H9 (cell line): ENCODE measurements around the gene STARD3. TPM values are rescaled to one million over a fixed set of nuclear protein-coding genes. Genes with fewer than 3 reads are reported as not detected.

Experiments
- DNase-seq: peaks from one replicate; pipeline ENCODE4 v3.0.0-alpha.2; 2017
- H2AFZ ChIP-seq: one replicate; pipeline ENCODE4 v1.6.1; 2013; ENCODE audit warnings: mild to moderate bottlenecking, low read length, control low read depth, moderate library complexity
- H2AK5ac ChIP-seq: 2 replicates; pipeline ENCODE4 v1.6.1; 2013; ENCODE audit warnings: low read length, control low read depth, mixed read lengths; ENCODE audit not compliant: insufficient read length
- H2BK120ac ChIP-seq: one replicate; pipeline ENCODE4 v1.6.1; 2013; ENCODE audit warnings: low read depth, mild to moderate bottlenecking, low read length, control low read depth, inconsistent platforms; ENCODE audit not compliant: poor library complexity, severe bottlenecking
- H2BK12ac ChIP-seq: 2 replicates; pipeline ENCODE4 v1.6.1; 2013; ENCODE audit warnings: low read length, control low read depth, mixed read lengths, low read depth; ENCODE audit not compliant: insufficient read length
- H2BK15ac ChIP-seq: 2 replicates; pipeline ENCODE4 v1.6.1; 2013; ENCODE audit warnings: low read depth, low read length, control low read depth
- H2BK20ac ChIP-seq: one replicate; pipeline ENCODE4 v1.6.1; 2013; ENCODE audit warnings: low read depth, mild to moderate bottlenecking, low read length, control low read depth, inconsistent platforms; ENCODE audit not compliant: poor library complexity, severe bottlenecking
- H2BK5ac ChIP-seq: 2 replicates; pipeline ENCODE4 v1.6.1; 2013; ENCODE audit warnings: low read length, control low read depth, mixed read lengths; ENCODE audit not compliant: insufficient read length
- H3K14ac ChIP-seq: 2 replicates; pipeline ENCODE4 v1.6.1; 2013; ENCODE audit warnings: low read length, control low read depth; ENCODE audit not compliant: insufficient read depth
- H3K18ac ChIP-seq: 2 replicates; pipeline ENCODE4 v1.6.1; 2013; ENCODE audit warnings: low read depth, mild to moderate bottlenecking, mixed read lengths, low read length, control low read depth; ENCODE audit not compliant: insufficient read length
- H3K23ac ChIP-seq: 2 replicates; pipeline ENCODE4 v1.6.1; 2013; ENCODE audit warnings: low read length, control low read depth, mixed read lengths, low read depth; ENCODE audit not compliant: insufficient read length
- H3K23me2 ChIP-seq: 2 replicates; pipeline ENCODE4 v1.6.1; 2013; ENCODE audit warnings: low read depth, mild to moderate bottlenecking, mixed read lengths, low read length, control low read depth; ENCODE audit not compliant: insufficient read length, poor library complexity, severe bottlenecking
- H3K27ac ChIP-seq: 2 replicates; pipeline ENCODE4 v1.5.1; 2013; ENCODE audit warnings: low read length, control low read depth, mixed read lengths, low read depth; ENCODE audit not compliant: insufficient read length
- H3K27me3 ChIP-seq: 2 replicates; pipeline ENCODE4 v1.6.1; 2013; ENCODE audit warnings: low read length, control low read depth, inconsistent platforms; ENCODE audit not compliant: insufficient read depth
- H3K4ac ChIP-seq: 2 replicates; pipeline ENCODE4 v1.6.1; 2013; ENCODE audit warnings: low read depth, mild to moderate bottlenecking, control low read depth, inconsistent platforms, low read length, moderate library complexity
- H3K4me1 ChIP-seq: 2 replicates; pipeline ENCODE4 v1.6.1; 2013; ENCODE audit warnings: low read length, control low read depth, inconsistent platforms; ENCODE audit not compliant: insufficient read depth
- H3K4me2 ChIP-seq: 2 replicates; pipeline ENCODE4 v1.6.1; 2013; ENCODE audit warnings: low read length, control low read depth, mixed read lengths; ENCODE audit not compliant: insufficient read length, insufficient read depth
- H3K56ac ChIP-seq: 2 replicates; pipeline ENCODE4 v1.6.1; 2013; ENCODE audit warnings: low read depth, mild to moderate bottlenecking, mixed read lengths, low read length, control low read depth; ENCODE audit not compliant: insufficient read length
- H3K79me1 ChIP-seq: 2 replicates; pipeline ENCODE4 v1.6.1; 2013; ENCODE audit warnings: low read depth, mild to moderate bottlenecking, moderate library complexity, low read length, control low read depth, inconsistent platforms; ENCODE audit not compliant: insufficient read depth, poor library complexity, severe bottlenecking
- H3K79me2 ChIP-seq: 2 replicates; pipeline ENCODE4 v1.6.1; 2013; ENCODE audit warnings: low read length, control low read depth, inconsistent platforms; ENCODE audit not compliant: insufficient read depth
- H3K9ac ChIP-seq: 2 replicates; pipeline ENCODE4 v1.6.1; 2013; ENCODE audit warnings: low read length, control low read depth, mixed read lengths; ENCODE audit not compliant: insufficient read length; ENCODE audit errors: extremely low read depth
- H3K9me3 ChIP-seq: one replicate; pipeline ENCODE4 v1.6.1; 2013; ENCODE audit warnings: low read depth, low read length, inconsistent platforms; ENCODE audit not compliant: control insufficient read depth
- H3T11ph ChIP-seq: one replicate; pipeline ENCODE4 v1.6.1; 2013; ENCODE audit warnings: mild to moderate bottlenecking, low read length, control low read depth, inconsistent platforms
- H4K20me1 ChIP-seq: one replicate; pipeline ENCODE4 v1.6.1; 2013; ENCODE audit not compliant: control insufficient read depth, insufficient read length, insufficient read depth
- H4K5ac ChIP-seq: 2 replicates; pipeline ENCODE4 v1.6.1; 2013; ENCODE audit warnings: low read depth, mild to moderate bottlenecking, mixed read lengths, low read length, control low read depth; ENCODE audit not compliant: insufficient read length
- H4K8ac ChIP-seq: replicated peaks from 2 replicates; pipeline ENCODE4 v1.6.1; 2013; ENCODE audit warnings: low read length, control low read depth, mixed read lengths, low read depth; ENCODE audit not compliant: insufficient read length
- H4K91ac ChIP-seq: 2 replicates; pipeline ENCODE4 v1.6.1; 2013; ENCODE audit warnings: low read depth, mild to moderate bottlenecking, moderate library complexity, mixed read lengths, low read length, control low read depth; ENCODE audit not compliant: insufficient read length
- H3K27ac Mint-ChIP-seq, 3 experiments: 2 replicates in 2 of 3; 3 replicates in 1 of 3; pipeline ENCODE4 v1.8.0; 2020 to 2021; ENCODE audit warnings: mixed read lengths in 3 of 3, mild to moderate bottlenecking in 1 of 3, moderate library complexity in 1 of 3
- H3K27me3 Mint-ChIP-seq: 2 replicates; pipeline ENCODE4 v1.8.0; 2021; ENCODE audit warnings: low read depth, mild to moderate bottlenecking, moderate library complexity, mixed read lengths
- H3K36me3 Mint-ChIP-seq, 3 experiments: 2 replicates in 2 of 3; 3 replicates in 1 of 3; pipeline ENCODE4 v1.8.0; 2020 to 2021; ENCODE audit warnings: low read depth in 3 of 3, mixed read lengths in 3 of 3; ENCODE audit not compliant: insufficient read depth in 1 of 3
- H3K4me1 Mint-ChIP-seq, 2 experiments: 2 replicates each; pipeline ENCODE4 v1.8.0; 2020; ENCODE audit warnings: mixed read lengths in 2 of 2
- H3K4me3 Mint-ChIP-seq, 2 experiments: 2 replicates in 1 of 2; 3 replicates in 1 of 2; pipeline ENCODE4 v1.8.0; 2020 to 2021; ENCODE audit warnings: mild to moderate bottlenecking in 2 of 2, mixed read lengths in 2 of 2, moderate library complexity in 1 of 2
- H3K9me3 Mint-ChIP-seq, 2 experiments: 2 replicates in 1 of 2; 3 replicates in 1 of 2; pipeline ENCODE4 v1.8.0; 2020; ENCODE audit warnings: mild to moderate bottlenecking in 2 of 2, mixed read lengths in 2 of 2, moderate library complexity in 1 of 2
- CTCF ChIP-seq: fragments of 200-600 bp; sonication (generic); conservative IDR thresholded peaks from 3 replicates; pipeline ENCODE4 v1.8.0; 2021; ENCODE audit warnings: antibody characterized with exemption, mild to moderate bottlenecking
- WGBS: extraction: QIAGEN DNeasy Blood & Tissue Kit; methylation state at CpG from one replicate; pipeline ENCODE4 v1.1.7; 2013; ENCODE audit warnings: missing lambda C conversion rate, low lambda C conversion rate, mixed read lengths; ENCODE audit not compliant: insufficient read length; ENCODE audit errors: extremely low coverage; 5-methylcytosine and 5-hydroxymethylcytosine counted together
- total RNA-seq: library from RNA; stranded (reverse); gene quantifications from 2 replicates; pipeline ENCODE4 v1.2.1, GENCODE V29; 2021

Gene STARD3
- total RNA-seq, 1 experiment from 2014 or later, result 51.3 TPM

DNA sequence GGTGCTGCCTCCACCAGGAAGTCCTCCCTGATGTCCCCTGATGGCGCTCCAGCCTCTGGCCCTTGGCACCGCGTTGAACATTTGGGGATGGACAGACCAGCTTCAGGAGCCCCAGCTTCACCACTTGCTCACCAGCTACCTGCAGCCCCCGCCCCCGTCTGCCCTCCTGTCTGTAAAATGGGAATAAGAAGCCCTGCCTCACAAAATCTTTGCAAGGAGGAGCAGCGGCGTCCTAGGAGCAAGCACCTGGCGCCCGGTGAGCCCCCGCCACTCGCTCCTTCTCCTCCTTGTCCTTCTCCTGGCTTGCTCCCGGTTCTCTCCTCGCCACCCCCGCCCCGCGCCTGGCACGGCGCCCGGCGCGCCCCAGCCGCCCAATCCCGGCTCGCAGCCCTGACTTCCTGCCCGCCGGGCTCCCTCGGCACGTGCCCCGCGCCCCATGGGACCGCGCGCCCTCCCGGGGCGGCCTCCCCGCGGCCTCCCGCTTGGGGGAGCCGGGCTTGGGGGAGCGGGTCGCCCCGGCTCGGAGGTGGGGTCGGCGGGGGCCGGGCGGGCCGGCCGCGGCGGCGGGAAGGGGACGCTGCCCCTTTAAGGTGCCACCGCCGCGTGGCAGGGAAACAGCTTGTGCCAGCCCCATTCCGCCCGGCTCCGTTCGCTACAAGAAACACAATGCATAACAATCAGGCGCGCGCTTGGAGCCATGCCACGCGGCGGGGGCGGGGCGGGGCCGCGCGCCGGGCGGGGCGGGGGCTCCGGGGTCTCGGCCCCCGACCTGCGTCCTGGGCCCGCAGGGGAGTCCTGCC is 19.3 kb upstream of the STARD3 start:
- H3K27me3 ChIP-seq, result peaks cover 19% of the 10 kb centered on the region; the same call in 1 of the 2 replicates

More for the DNA sequence above, 19.3 kb upstream of the STARD3 start:
- H3K27ac ChIP-seq, result no peak overlapping the region
- no peaks in the 10 kb centered on the region for H3K79me2 ChIP-seq
- H3K4ac ChIP-seq, result no peak overlapping the region
- H3K4me1 ChIP-seq, result no peaks in the 10 kb centered on the region
- Mint-ChIP-seq H3K27me3 (peaks cover 97% of the 10 kb centered on the region), H3K27ac (no peak overlapping the region), H3K4me1 (peaks cover 9 to 20% of the 10 kb centered on the region in 2 experiments), H3K9me3 (no peaks in the 10 kb centered on the region; a peak in 1 of 5 replicates), H3K36me3 (no peaks in the 10 kb centered on the region), H3K4me3 (peak overlapping the region; percentile 61 to 82)
- H3K23me2 ChIP-seq, result peaks cover 2% of the 10 kb centered on the region
- no peak overlapping the region for H3K14ac ChIP-seq
- no peak for TF ChIP-seq CTCF
- H2BK12ac ChIP-seq, result no peak overlapping the region
- no peak overlapping the region for H3K56ac ChIP-seq
- no peak for DNase-seq
- H3K79me1 ChIP-seq, result no peaks in the 10 kb centered on the region
- no CpG with 5 or more reads among the region's 79 CpGs for WGBS
- no peak overlapping the region for H3K23ac ChIP-seq
- no peak overlapping the region for H4K91ac ChIP-seq
- no peak overlapping the region for H3T11ph ChIP-seq
- H2BK120ac ChIP-seq, result no peak overlapping the region
- no peak overlapping the region for H3K9ac ChIP-seq
- no peak overlapping the region for H2BK15ac ChIP-seq
- H4K20me1 ChIP-seq, result no peaks in the 10 kb centered on the region
- H3K9me3 ChIP-seq, result no peaks in the 10 kb centered on the region
- no peak overlapping the region for H2AK5ac ChIP-seq
- no peak overlapping the region for H2BK20ac ChIP-seq
- peak overlapping the region; percentile 75 for H3K4me2 ChIP-seq
- no peak overlapping the region for H4K5ac ChIP-seq
- H3K18ac ChIP-seq, result no peak overlapping the region
- no peak overlapping the region for H2BK5ac ChIP-seq
- H2AFZ ChIP-seq, result no peak overlapping the region
- no peak overlapping the region for H4K8ac ChIP-seq
